ENCODE results near the gene PRR9.
"Not testable (repeated sequence)": the region's sequence is repeated elsewhere in the genome, so short reads cannot be mapped to it uniquely, and the experiment has no call there.

The PRR9 gene, protein sequence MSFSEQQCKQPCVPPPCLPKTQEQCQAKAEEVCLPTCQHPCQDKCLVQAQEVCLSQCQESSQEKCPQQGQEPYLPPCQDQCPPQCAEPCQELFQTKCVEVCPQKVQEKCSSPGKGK

GRCh38 chr1:153217212-153217611 is at the start of gene PRR9:
PRR9 (plus strand) TSS chr1:153217584; CDS start chr1:153218145, 561 bp downstream.
- DNase-seq = no peak

GRCh38 chr1:153168686-153169085 is 48.7 kb upstream of the PRR9 start:
- no peak for DNase-seq

DNA sequence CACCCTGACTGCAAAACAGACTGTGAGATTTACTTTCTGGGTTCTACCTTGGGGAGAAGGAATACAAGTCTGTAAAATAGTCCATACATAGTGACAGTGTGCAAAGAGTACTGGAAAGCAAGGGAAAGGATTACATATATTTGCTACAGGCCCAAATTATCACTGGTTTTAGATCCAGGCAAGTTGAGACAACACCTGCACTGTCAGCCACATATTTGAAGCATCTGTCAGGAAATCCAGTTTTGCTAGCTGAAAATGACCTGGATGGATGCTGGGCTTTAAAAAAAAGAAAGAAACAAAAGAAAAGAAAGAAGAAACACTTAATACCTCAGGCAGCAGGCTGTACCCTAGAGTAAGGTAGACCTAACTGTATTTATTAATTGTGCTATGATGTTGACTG is 42.8 kb upstream of the PRR9 start:
- DNase-seq = no peak

GRCh38 chr1:153178922-153179321 is 38.5 kb upstream of the PRR9 start:
- DNase-seq = no peak

DNA sequence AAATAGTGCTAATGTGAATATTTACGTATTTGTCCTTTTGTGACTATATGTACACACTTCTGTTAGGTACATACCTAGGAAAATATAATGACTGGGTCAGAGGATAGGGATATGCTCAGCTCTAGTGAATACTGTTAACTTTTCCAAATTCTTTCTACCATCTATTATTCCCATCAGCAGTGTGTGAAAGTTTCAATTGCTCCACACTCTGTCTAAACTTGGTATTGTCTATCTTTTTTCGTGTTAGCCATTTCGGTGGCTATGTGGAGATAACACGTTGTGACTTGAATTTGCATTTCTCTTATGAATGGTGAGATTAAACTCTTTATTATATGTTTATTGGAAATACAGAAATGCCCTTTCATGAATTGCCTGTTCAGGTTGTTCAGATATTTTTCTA is 36.8 kb upstream of the PRR9 start:
- DNase-seq = no peak

DNA sequence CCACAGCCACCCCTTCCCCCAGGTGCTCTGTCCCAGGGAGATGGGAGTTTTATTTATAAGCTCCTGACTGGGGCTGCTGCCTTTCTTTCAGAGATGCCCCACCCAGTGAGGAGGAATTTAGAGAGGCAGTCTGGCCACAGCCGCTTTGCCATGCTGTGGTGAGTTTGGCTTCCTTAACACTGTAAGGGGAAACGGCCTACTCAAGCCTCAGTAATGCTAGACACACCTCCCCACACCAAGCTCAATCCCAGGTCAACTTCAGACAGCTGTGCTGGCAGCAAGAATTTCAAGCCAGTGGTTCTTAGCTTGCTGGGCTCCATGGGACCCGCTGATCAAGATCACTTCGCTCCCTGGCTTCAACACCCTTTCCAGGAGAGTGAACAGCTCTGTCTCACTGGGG is 29.1 kb upstream of the PRR9 start:
- DNase-seq = not testable (repeated sequence)

- no peak for DNase-seq
Measured at GRCh38 chr1:153190373-153190772, 27.0 kb upstream of the PRR9 start.

- DNase-seq = no peak
Measured at GRCh38 chr1:153192697-153193096, 24.7 kb upstream of the PRR9 start.

DNA sequence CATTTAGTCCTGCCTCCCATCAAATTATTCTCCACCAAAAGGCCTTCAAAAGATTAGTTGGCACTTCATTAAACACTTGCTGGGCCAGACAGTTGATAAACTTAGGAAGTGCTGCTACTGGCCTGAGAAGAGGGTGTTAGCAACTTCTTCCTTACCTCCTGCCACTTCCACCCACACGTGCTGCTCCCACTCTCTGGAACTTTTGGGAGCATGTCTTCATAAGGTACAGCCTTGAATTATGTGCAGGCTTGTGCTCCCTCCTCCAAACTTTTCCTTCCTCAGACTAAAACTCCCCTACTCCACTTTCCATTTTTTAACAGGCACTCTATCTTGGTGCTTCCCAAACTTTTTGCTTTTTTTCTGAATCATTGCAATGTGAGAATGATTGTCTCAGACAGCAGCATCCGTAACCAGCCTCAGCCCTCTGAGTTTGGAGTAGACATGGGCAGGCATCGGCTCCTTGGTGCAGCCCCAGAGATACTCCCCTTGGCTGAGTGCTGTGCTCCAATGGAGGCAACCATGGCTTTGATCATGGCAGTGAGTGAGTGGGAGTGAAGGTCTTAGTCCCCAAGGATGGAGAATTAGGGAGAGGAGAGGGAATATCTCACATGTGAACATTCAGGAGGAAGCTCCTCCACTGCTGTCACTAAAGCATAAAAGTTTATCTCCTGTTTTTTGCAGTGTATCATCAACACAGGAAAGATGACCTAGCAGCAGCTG is 22.9 kb upstream of the PRR9 start:
- DNase-seq = no peak

- DNase-seq = no peak
Measured at GRCh38 chr1:153195216-153195615, 22.2 kb upstream of the PRR9 start.

DNA sequence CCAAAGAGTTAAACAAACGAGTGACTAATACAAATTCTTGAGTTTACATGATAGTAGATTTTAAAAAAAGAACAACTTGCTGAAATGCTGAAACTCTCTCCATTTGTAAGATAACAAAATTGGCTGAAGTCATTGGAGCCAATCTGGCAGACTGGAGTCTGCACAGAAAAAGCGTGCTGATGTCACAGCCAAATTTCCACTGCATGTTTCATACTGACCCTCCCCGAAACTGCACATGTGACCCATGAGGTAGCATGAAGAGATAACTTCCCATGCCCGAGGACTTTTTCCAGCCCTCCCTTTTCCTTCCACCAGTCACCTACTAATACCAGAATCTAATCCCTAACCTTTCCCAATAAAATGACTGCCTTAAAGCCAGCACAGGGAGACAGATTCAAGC is 15.4 kb upstream of the PRR9 start:
- no peak for DNase-seq

- DNase-seq = no peak
Measured at GRCh38 chr1:153203130-153203529, 14.3 kb upstream of the PRR9 start, which contains the start of gene LELP1. LELP1 (plus strand) TSS chr1:153203430; CDS start chr1:153204708, 1,278 bp downstream.

DNA sequence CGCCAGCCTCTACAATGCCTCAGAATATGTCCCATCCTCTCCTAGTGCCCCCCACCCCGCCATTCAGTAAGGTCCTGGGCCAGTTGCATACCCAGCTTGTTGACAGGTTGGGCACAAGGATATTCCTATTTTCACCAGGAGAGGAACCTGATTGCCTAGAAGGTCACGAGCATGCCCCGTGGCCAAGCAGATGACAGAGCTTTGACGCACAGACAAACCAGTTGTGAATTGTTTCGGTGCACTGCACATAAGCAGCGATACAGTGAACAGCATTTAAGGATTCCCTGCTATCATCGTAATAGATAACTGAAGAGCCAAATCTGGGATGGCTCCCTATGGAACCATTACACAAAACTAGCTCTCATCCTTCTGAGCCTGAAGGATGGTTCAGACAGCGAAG is 10.8 kb upstream of the PRR9 start:
- no peak for DNase-seq

- no peak for DNase-seq
Measured at GRCh38 chr1:153210206-153210605, 7.2 kb upstream of the PRR9 start.

GRCh38 chr1:153212201-153212600 is 5.2 kb upstream of the PRR9 start:
- DNase-seq = no peak

DNA sequence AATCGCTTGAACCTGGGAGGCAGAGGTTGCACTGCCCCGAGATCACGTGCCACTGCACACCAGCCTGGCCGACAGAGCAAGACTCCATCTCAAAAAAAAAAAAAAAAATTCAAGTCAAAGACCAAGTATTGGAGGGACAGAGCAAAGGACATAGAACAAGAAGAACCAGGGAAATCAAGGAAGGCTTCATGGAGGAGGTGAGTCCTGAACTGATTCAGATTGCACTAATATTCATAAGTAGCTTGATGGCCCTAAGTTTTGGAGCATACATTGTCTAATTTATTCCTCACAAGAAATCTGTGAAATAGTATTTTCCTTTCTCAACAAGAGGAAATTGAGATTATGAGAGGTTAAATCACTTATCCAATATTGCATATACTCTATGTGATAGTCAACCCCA is 3.9 kb upstream of the PRR9 start:
- no peak for DNase-seq

DNA sequence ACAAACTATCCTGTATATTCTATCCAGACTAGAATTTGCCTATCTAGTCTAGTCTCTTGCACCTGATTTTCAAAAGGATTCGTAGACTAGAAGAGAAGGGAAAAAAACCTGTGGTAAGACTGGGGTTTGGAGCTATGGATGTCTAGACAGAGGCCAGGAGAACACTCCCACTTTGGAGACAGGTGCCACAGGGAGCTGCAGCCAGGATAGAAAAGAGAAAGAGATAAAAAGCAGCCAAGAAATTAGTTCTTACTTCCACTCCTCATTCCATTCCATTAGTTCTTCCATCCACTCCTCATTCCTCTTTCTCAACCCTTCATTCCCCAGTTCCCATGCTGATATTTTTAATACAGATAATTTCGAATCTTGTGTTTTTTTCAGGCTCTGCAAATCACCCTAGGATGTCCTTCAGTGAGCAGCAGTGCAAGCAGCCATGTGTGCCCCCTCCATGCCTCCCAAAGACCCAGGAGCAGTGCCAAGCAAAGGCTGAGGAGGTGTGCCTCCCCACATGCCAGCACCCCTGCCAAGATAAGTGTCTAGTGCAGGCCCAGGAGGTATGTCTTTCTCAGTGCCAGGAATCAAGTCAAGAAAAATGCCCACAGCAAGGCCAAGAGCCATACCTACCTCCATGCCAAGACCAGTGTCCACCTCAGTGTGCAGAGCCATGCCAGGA is 496 bp downstream of the PRR9 start:
- no peak for DNase-seq

DNA sequence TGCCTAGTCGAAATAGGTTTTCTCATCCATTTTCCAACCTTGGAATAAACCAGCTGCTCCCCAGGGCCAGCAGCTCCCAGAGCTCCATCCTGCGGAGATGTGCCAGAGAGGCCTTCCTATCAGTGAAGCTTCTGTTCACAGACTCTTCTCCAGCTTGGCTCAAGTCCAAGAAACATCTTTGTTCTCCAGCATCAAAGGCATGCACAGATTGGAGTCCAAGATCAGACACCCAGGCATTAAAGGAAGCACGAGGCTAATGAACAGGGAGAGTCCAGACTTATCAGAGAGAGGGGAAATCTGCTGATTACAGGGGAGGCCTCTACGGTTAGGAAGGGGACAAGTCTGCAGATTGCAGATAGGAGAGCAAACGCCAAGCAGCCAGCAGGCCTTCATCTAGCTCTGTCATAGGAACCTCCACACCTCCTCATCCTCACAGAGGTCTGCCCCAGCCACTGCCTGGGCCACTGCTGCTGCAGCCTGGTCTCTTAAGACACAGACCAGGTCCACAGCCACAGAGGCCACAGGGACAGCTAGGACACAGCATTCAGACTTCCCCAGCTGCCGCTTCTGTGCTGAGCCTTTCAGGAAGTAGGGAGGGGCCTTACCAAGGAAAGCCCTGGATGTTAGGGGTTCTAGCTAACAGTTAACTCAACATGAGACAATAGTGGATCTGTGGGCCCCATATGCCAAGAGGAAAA is 3.4 kb downstream of the PRR9 start:
- no peak for DNase-seq

DNA sequence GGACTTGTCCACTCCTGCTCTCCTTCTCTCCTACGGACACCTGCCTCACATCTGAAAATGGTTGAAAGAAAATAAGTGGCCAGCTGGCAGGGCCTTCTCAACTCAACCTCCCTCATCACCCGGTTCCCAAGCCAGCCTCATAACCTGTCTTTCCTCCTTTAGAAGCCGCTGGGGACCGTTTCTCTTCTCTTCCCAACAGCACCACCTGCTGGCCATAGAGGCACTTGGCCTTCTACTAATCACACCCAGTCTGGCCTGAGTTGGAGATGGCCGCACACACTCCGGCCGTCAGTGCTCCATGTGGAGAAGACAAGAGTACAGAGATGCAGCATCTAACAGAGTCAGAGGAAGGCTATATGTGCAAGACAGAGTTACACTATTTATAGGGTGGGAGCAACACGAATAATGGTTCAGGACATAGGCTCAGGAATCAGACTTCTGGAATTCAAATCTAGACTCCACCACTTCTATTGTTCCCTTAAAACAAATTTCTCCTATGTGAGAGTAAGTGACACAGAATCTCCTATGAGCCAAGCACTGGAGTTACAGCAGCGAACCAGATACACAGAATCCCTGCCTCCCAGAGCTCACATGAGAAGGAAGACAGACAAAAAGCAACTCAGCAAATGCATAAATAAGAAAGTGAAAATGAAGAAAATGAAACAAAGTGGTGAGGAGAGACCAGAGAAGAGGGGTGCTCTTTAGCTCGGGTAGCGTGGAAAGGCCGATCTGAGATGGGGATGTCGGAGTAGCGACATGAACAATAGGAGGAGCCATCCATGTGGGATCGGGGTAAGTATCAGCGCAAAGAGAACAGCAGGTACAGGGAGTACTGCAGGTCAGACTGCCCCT is 5.9 kb downstream of the PRR9 start:
- peak; percentile 72 to 76 for DNase-seq

DNA sequence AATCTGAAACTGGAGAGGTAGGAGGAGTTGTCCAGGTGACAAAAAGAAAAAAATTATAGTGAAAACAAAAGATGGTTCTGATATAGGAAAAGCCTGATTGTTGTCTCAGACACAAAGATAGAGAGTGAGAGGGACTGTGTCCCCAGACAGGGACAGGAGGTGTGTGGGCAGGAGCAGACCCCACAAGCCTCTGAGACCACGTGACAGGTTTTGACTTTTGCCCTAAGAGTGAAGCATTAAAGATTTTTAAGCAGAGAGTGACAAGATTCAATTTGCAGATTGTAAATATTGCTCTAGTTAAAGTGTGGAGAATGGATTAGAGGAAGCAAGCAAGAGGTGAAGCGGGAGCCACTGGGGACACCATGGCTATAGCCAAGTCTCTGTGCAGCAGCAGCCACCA is 10.4 kb downstream of the PRR9 start:
- no peak for DNase-seq

- DNase-seq = no peak
Measured at GRCh38 chr1:153228491-153228890, 11.1 kb downstream of the PRR9 start.

DNA sequence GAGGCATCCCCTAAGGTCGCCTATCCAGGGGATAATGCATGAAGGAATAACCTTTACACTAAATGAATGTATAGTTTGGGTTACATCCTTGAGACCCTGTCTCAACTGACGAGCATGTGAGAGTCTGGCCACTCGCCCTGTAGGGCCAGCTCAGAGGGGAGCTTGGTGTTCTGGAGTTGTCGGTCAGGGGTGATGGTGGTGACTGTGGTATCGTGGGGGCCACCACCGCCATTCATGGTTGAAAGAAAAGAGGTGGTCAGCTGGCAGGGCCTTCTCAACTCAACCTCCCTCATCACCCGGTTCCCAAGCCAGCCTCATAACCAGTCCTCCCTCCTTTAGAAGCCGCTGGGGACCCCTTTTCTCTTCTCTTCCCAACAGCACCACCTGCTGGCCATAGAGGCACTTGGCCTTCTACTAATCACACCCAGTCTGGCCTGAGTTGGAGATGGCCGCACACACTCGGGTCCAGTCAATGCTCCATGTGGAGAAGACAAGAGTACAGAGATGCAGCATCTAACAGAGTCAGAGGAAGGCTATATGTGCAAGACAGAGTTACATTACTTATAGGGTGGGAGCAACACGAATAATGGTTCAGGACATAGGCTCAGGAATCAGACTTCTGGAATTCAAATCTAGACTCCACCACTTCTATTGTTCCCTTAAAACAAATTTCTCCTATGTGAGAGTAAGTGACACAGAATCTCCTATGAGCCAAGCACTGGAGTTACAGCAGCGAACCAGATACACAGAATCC is 11.9 kb downstream of the PRR9 start:
- DNase-seq = peak; percentile 53 to 54
